OCI-LY7 (cell line): Measurements from ENCODE around the gene SORD. TPM values are rescaled to one million over a fixed set of nuclear protein-coding genes. Genes with fewer than 3 reads are reported as not detected.

Experiments used
- BruUV-seq: library from RNA; stranded (reverse); fragments of 400-500 nt; replicated peaks from 2 replicates; lab custom pipeline; 2021; lab: Mats Ljungman, UMichigan
- CTCF ChIA-PET: fragments of 300-600 bp; sonication (Branson Sonifier 250); formaldehyde crosslinking; loops from one replicate; lab custom pipeline; 2022; ENCODE audit warnings: antibody characterized with exemption; ENCODE audit not compliant: unreplicated experiment; lab: Charles Lee
- POLR2A ChIA-PET: fragments of 300-600 bp; sonication (Branson Sonifier 250); formaldehyde crosslinking; loops from one replicate; lab custom pipeline; 2022; ENCODE audit warnings: antibody characterized with exemption; lab: Charles Lee
- DNase-seq: peaks from one replicate; pipeline ENCODE4 v3.0.0-alpha.2; 2015; ENCODE audit warnings: low spot score
- H2AFZ ChIP-seq: fragments of 200-600 bp; sonication (generic), shearing (Covaris generic); 2 replicates; pipeline ENCODE4 v1.6.1; 2014; ENCODE audit warnings: mild to moderate bottlenecking, antibody characterized with exemption, low read length, moderate library complexity
- H3K27ac ChIP-seq: fragments of 200-600 bp; sonication (generic); 2 replicates; pipeline ENCODE4 v1.5.1; 2014; ENCODE audit warnings: mixed run types, low read depth, mild to moderate bottlenecking, moderate library complexity, low read length, inconsistent platforms; ENCODE audit not compliant: poor library complexity, severe bottlenecking
- H3K36me3 ChIP-seq: fragments of 200-600 bp; sonication (generic); 2 replicates; pipeline ENCODE4 v1.6.1; 2014; ENCODE audit warnings: mild to moderate bottlenecking, antibody characterized with exemption, low read length, moderate library complexity, mixed read lengths; ENCODE audit not compliant: insufficient read depth
- H3K4me1 ChIP-seq: fragments of 200-600 bp; sonication (generic); 2 replicates; pipeline ENCODE4 v1.5.1; 2014; ENCODE audit warnings: mild to moderate bottlenecking, low read length; ENCODE audit not compliant: insufficient read depth, poor library complexity, severe bottlenecking
- H3K4me2 ChIP-seq: fragments of 200-600 bp; sonication (generic); 2 replicates; pipeline ENCODE4 v1.6.1; 2014; ENCODE audit warnings: mild to moderate bottlenecking, low read length
- H3K4me3 ChIP-seq: fragments of 200-600 bp; sonication (generic); 2 replicates; pipeline ENCODE4 v1.5.1; 2014; ENCODE audit warnings: mild to moderate bottlenecking, low read depth, low read length; ENCODE audit not compliant: poor library complexity, severe bottlenecking
- H3K79me2 ChIP-seq: fragments of 200-600 bp; sonication (generic); 2 replicates; pipeline ENCODE4 v1.6.1; 2016; ENCODE audit warnings: low read depth, mild to moderate bottlenecking, low read length, moderate library complexity, mixed read lengths; ENCODE audit not compliant: insufficient read depth
- H3K9me2 ChIP-seq: fragments of 200-600 bp; sonication (generic); 2 replicates; pipeline ENCODE4 v1.6.1; 2016; ENCODE audit warnings: mild to moderate bottlenecking, low read length, mixed read lengths; ENCODE audit not compliant: insufficient read depth
- H3K9me3 ChIP-seq: fragments of 200-600 bp; sonication (generic); 2 replicates; pipeline ENCODE4 v1.6.1; 2014; ENCODE audit warnings: mild to moderate bottlenecking, mixed run types, low read length, mixed read lengths
- H4K20me1 ChIP-seq: fragments of 200-600 bp; sonication (generic); 2 replicates; pipeline ENCODE4 v1.6.1; 2014; ENCODE audit warnings: mild to moderate bottlenecking, antibody characterized with exemption, low read length, moderate library complexity, mixed read lengths; ENCODE audit not compliant: insufficient read depth
- EZH2phosphoT487 ChIP-seq: fragments of 200-600 bp; sonication (generic); IDR thresholded peaks from 2 replicates; pipeline ENCODE4 v1.6.1; 2018; ENCODE audit warnings: low read depth, borderline replicate concordance, mild to moderate bottlenecking, mixed run types, antibody characterized with exemption, low read length, moderate library complexity, mixed read lengths
- intact Hi-C: fragments of 100-400 bp; cut with micrococcal nuclease; formaldehyde crosslinking; loops from one replicate; pipeline ENCODE4 v1.10.0; 2022; ENCODE audit not compliant: unreplicated experiment
- total RNA-seq, 2 experiments: library from RNA; depleted of rRNA in 1 of 2; stranded (reverse); fragments of >200 nt in 1 of 2; shearing (Covaris generic) in 1 of 2; gene quantifications; 2 replicates each; pipeline ENCODE4 v1.2.3, GENCODE V29; 2014 to 2022
- TF ChIP-seq, protein P1 (sequence below): fragments of 200-600 bp; sonication (generic); conservative IDR thresholded peaks from 2 replicates; pipeline ENCODE4 v1.5.1; 2014; ENCODE audit warnings: mild to moderate bottlenecking, antibody characterized with exemption, low read length, moderate library complexity, mixed read lengths

The SORD gene
- total RNA-seq, 2 experiments from 2014 or later = 10.4 to 17.8 TPM

DNA sequence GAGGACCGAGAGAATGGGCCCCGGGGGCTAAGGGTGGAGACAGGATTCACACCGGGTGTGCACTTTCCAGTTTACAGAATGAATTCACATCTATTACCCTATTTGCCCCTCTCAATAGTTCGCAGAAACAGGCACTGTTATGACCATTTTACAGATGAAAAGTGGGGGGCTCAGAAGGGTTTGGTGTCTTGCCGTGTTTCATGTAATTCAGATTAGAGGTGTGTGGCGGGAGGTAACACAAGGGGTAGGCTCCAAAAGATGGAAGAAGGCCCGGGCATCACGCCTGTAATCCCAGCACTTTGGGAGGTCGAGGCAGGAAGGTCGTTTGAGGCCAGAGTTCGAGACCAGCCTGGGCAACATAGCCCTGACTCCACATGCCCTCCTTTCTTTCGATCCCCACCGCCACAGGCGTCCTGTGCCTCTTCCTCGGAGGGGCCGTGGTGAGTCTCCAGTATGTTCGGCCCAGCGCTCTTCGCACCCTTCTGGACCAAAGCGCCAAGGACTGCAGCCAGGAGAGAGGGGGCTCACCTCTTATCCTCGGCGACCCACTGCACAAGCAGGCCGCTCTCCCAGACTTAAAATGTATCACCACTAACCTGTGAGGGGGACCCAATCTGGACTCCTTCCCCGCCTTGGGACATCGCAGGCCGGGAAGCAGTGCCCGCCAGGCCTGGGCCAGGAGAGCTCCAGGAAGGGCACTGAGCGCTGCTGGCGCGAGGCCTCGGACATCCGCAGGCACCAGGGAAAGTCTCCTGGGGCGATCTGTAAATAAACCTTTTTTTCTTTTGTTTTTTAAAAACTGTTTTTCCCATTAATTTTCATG is 94.5 kb downstream of the SORD start:
- Histone ChIP-seq H3K79me2 (no peaks in the 10 kb centered on the region), H4K20me1 (no peaks in the 10 kb centered on the region), H3K4me2 (no peak overlapping the region), H3K9me2 (no peaks in the 10 kb centered on the region), H2AFZ (no peak overlapping the region), H3K4me1 (no peaks in the 10 kb centered on the region), H3K9me3 (no peaks in the 10 kb centered on the region), H3K27ac (no peak overlapping the region), H3K4me3 (no peak overlapping the region), H3K36me3 (no peaks in the 10 kb centered on the region)
- no peak for TF ChIP-seq EZH2phosphoT487
- TF ChIP-seq, protein P1, sequence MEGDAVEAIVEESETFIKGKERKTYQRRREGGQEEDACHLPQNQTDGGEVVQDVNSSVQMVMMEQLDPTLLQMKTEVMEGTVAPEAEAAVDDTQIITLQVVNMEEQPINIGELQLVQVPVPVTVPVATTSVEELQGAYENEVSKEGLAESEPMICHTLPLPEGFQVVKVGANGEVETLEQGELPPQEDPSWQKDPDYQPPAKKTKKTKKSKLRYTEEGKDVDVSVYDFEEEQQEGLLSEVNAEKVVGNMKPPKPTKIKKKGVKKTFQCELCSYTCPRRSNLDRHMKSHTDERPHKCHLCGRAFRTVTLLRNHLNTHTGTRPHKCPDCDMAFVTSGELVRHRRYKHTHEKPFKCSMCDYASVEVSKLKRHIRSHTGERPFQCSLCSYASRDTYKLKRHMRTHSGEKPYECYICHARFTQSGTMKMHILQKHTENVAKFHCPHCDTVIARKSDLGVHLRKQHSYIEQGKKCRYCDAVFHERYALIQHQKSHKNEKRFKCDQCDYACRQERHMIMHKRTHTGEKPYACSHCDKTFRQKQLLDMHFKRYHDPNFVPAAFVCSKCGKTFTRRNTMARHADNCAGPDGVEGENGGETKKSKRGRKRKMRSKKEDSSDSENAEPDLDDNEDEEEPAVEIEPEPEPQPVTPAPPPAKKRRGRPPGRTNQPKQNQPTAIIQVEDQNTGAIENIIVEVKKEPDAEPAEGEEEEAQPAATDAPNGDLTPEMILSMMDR = no peak
- DNase-seq = no peak
- CTCF ChIA-PET = interaction anchor here (1.0 kb wide), 1 partner anchor 94 kb away, joined by 3 read pairs; the partner anchor contains the start of gene SORD
- no TSS peak for BruUV-seq
- POLR2A ChIA-PET = interaction anchor here (1.0 kb wide), 1 partner anchor 265 kb away, joined by 3 read pairs; no protein-coding TSS in a partner anchor
- intact Hi-C loops = no loop called here

DNA sequence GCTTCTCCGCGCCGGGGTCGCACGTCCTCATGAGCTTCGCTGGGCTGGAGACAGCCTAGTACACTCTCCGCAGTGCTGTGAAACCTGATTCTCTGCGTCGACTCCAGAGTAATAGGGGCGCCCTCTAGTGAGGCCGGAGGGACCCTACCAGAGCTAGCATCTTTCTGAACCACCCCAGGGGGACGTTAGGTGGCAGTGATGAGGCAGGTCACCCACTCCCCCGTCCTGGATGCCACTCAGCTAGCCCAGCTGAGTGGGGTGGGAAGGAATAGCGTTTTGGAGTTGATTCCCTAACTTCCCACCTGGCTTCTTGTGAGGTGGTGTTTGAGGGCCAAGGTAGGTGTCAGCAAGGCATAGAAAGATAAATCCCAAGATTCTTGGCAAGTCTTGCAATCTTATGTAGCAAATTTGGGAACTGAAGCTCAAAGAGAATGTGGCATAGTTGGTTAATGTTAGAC is 95.2 kb downstream of the SORD start:
- Histone ChIP-seq H3K27ac (no peak overlapping the region), H3K4me1 (no peaks in the 10 kb centered on the region), H3K4me3 (no peak overlapping the region), H3K36me3 (no peaks in the 10 kb centered on the region), H3K79me2 (no peaks in the 10 kb centered on the region), H4K20me1 (no peaks in the 10 kb centered on the region), H3K9me2 (no peaks in the 10 kb centered on the region), H3K9me3 (no peaks in the 10 kb centered on the region), H2AFZ (no peak overlapping the region), H3K4me2 (no peak overlapping the region)
- DNase-seq = peak; percentile 78
- POLR2A ChIA-PET = interaction anchor here (1.0 kb wide), 1 partner anchor 264 kb away, joined by 3 read pairs; no protein-coding TSS in a partner anchor
- TF ChIP-seq EZH2phosphoT487 = no peak
- TF ChIP-seq, protein P1 = peak; percentile 99
- intact Hi-C loops = no loop called here
- BruUV-seq = no TSS peak
- CTCF ChIA-PET = interaction anchor here (0.8 to 1.0 kb wide), 3 partner anchors 9 to 95 kb away, joined by 3 to 6 read pairs (median 3); partner anchors contain the start of gene SORD
